Measurements from ENCODE around the gene CCDC183. TPM values are rescaled to one million over a fixed set of nuclear protein-coding genes. Genes with fewer than 3 reads are reported as not detected.

CCDC183 gene
- total RNA-seq, 1 donor, result not detected

DNA sequence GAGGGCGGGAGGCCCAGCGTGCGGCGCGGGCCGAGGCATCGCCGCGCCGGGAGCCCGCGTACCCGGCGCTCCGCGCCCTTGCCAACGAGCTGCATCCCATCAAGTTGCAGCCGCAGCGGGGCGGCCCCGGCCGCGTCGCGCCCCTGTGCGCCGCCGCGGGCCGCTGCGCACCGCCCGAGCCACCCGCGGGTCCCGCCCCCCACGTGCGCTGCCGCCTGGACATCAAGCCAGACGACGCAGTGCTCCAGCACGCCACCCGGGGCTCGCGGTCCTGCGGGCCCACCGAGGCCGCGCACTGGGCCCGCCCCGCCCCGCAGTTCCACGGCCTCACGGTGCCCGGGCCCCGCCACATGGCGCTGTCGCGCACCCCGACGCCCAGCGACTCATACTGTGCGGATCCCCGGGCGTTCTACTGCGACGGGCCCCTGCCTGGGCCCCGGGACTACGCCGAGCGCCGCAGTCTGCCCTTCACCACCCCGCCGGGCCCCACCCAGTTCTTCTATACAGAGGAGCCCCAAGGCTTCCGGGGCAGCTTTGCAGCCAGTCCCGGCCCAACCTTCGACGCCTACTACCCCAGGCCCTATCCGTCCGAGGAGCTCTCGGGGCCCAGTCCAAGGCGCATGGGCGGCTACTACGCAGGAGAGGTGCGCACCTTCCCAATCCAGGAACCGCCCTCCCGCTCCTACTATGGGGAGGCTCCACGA, 48.8 kb downstream of the CCDC183 start:
- no peak for DNase-seq (ENCODE audit: low read depth)
- TF ChIP-seq CTCF (IDR thresholded peaks at IDR 0.05; ENCODE audit: insufficient read depth, low read length), result no peak
- no peak overlapping the region for H3K4me3 ChIP-seq (ENCODE audit: low read depth, low read length)

DNA sequence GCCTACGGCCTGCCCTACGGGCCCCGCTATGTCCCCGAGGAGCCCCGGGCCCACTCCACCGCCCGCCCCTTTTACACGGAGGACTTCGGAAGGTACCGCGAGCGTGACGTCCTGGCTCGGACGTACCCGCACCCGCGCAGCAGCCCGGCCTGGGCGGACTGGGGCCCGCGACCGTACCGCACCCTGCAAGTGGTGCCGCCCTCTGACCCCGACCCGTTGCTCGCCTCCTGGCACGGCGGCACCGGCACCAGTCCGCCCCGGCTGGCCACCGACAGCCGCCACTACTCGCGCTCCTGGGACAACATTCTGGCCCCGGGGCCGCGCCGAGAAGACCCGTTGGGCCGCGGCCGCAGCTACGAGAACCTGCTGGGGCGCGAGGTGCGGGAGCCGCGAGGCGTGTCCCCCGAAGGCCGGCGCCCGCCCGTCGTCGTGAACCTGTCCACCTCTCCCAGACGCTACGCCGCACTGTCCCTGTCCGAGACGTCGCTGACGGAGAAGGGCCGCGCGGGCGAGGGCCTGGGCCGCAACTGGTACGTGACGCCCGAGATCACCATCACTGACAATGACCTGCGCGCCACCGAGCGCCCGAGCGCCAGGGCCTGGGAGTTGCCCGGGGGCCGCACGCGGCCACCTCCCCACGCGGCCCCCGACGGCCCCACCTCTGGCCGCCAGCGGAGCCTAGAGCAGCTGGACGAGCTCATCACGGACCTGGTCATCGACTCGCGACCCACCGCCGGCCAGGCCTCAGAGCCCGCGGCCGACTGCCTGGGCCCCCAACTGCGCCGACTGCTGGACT, 49.5 kb downstream of the CCDC183 start:
- no peak overlapping the region for H3K4me3 ChIP-seq (ENCODE audit: low read depth, low read length)
- no peak for TF ChIP-seq CTCF (IDR thresholded peaks at IDR 0.05; ENCODE audit: insufficient read depth, low read length)

GRCh38 chr9:136846376-136847087, 50.4 kb downstream of the CCDC183 start:
- H3K4me3 ChIP-seq (ENCODE audit: low read depth, low read length), result peak overlapping the region; percentile 25
- no peak for TF ChIP-seq CTCF (IDR thresholded peaks at IDR 0.05; ENCODE audit: insufficient read depth, low read length)
- DNase-seq (ENCODE audit: low read depth), result no peak

More for the DNA sequence above, 49.5 kb downstream of the CCDC183 start:
- no peak for DNase-seq (ENCODE audit: low read depth)

GRCh38 chr9:136847088-136847825, 51.1 kb downstream of the CCDC183 start:
- peak overlapping the region; percentile 99 for H3K4me3 ChIP-seq (ENCODE audit: low read depth, low read length)
- DNase-seq (ENCODE audit: low read depth), result peak; percentile 74
- no peak for TF ChIP-seq CTCF (IDR thresholded peaks at IDR 0.05; ENCODE audit: insufficient read depth, low read length)

DNA sequence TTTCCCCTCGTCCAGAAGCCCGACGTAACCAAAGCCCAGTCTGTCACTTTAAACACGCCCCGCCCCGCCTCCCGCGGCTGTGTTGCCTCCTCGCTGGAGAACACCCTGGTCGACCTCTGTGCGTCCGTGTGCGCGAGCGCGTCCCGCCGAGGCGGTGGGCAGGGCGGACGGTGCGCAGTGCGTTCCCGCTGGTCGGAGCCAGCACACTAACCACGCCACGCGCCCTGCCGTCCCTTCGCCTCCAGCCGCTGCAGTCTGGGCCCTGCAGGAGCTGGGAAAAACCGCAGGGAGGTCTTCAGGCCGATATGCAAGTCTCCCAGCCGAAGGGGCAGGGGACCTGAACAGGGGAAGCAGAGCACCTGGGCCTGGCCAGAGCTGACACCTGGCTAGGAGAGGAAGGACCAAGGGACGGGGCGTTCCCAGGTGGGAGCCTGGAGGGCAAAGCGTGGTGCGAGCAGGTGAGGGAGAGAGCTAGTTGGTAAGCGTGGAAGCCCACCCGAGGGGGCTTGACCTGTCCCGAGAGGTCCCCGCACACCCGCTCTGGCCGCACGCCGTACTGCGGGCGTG, 51.8 kb downstream of the CCDC183 start:
- no peak for TF ChIP-seq CTCF (IDR thresholded peaks at IDR 0.05; ENCODE audit: insufficient read depth, low read length)
- DNase-seq (ENCODE audit: low read depth), result peak; percentile 81
- H3K4me3 ChIP-seq (ENCODE audit: low read depth, low read length), result peak overlapping the region; percentile 99

All from fibroblast of the aortic adventitia (primary cell).